ENCODE data around the gene KRTAP10-2.
"Not testable (repeated sequence)": the region's sequence is repeated elsewhere in the genome, so short reads cannot be mapped to it uniquely, and the experiment has no call there.

Gene KRTAP10-2

DNA sequence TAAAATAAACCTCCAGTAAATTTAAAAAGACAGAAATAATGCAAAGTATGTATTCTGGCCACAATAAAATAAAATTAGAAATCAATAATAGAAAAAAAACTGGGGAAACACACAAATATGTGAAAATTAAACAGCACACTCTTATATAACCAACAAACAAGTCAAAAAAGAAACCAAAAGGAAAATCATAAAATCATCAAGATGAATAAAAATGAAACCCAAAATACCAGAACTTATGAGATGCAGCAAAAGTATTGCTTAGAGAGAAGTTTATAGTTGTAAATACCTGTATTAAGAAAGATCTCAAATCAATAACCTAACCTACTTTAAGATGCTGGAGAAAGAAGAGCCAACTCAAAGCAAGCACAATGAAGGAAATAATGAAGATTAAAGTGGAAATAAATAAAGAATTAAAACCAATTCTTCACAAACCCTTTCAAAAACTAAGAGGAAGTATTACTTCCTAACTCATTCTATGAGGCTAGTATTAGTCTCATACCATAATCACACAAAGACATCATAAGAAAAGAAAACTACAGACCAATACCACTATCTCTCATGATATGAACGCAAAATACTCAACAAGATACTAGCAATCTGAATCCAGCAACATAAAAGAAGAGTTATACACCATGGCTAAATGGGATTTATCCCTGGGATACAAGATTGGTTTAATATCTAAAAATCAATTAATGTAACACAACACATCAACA, 13.7 kb upstream of the KRTAP10-2 start:
- DNase-seq, result no peak

DNA sequence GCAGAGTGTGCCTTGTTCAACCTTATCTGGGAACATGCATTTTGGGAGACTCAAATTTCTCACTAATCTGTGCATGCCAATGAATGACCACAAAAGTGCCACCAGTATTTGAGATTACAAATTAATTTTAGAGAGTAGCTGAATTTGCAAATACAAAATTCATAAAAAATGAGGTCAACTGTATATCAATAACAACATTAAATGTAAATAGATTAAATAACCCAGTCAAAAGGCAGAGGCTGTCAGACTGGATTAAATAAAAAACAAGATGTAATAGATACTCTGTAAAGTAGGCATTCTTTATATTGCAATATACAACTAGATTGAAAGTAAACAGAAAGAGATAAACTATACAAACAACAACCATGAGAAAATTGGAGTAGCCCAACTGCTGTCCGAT, 12.8 kb upstream of the KRTAP10-2 start:
- DNase-seq, result no peak

DNA sequence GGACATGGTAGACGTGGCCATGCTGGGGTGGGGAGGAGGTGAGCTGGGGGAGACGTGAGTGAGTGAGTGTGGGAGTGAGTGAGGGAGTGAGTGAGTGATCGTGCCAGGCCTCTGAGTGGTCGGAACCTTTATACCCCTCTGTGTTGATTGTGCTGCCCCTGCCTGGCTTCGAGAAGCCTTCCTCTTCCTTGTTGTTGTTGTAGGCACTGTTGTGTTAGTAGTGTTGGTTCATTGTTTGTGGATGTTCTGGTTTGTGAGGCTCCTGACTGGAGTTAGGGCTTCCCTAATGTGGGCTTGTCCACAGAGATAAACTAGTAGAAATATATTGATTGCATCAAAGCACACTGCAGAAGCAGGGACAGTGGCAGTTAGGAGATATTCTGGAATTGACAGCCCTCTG, 7.4 kb upstream of the KRTAP10-2 start, which contains the start of gene KRTAP10-3:
TSS of gene KRTAP10-3 (minus strand) at position 101 of the 400 bp plus-strand sequence. CDS start at position 21, 80 bp downstream.
- no peak for DNase-seq

DNA sequence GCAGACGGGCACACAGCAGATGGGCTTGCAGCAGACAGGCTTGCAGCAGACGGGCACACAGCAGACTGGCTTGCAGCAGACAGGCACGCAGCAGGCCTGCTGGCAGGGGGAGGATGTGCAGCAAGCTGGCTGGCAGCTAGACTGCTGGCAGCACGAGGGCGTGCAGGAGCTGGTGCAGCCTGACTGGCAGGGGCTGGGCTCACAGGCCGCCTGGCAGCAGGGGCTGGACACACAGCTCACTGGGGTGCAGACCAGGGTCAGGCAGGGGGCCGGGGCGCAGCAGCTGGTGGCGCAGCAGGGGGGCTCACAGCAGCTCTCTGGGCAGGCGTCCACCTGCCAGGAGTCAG, 7.0 kb upstream of the KRTAP10-2 start:
- not testable (repeated sequence) for DNase-seq

DNA sequence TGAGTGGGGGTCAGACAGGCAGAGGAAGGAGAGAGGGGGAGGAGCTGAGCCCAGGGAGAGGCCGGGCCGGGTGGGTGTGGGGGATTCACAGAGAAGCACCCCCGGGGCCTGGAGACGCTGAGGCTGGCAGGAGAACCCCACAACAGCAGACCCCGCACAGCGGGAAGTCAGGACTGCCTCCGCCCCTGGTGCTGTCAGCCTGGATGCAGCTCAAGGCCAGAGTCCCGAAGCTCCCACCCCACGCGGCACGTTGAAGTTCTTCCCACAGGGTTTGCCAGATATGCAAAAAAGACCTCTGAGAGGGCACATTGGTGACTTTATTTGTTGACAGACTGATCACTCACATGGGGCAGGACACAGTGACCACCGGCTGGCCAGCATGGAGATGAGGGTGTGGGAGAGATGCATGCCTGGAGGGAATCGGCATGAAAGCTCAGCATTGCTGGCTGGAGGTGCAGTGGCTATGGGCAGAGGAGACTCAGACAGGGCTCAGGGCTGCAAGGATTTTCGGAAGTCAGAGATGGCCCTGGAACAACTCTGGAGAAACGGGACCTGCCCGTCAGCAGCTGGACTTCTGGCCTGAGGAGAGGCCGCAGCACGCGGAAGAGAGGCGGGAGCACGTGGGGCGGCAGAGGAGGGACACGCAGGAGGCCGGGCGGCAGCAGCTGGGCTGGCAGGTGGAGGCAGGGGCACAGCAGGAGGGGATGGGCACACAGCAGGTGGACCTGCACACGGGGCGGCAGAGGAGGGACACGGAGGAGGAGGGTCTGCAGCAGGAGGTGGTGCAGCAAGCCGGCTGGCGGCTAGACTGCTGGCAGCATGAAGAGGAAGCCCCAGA, 6.4 kb upstream of the KRTAP10-2 start:
- no peak for DNase-seq

DNA sequence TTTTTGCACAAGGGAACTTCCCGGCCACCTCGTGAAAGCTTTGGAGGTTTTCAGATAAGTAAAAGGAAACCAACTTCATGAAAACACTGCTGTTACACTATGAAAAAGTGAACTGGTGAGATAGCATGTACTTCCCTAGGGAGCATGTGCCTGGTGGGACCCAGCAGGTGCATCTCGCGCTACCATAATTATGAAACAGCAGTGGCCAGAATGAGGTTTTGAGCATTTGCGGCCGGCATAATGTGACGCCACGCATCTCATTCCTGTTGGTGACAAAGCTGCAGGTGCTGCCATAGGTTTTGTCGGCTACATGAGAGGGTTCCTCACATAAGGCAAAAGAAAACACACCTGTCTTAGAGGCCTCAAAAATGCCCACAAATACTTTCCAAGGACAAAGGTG, 5.6 kb upstream of the KRTAP10-2 start:
- DNase-seq, result no peak

DNA sequence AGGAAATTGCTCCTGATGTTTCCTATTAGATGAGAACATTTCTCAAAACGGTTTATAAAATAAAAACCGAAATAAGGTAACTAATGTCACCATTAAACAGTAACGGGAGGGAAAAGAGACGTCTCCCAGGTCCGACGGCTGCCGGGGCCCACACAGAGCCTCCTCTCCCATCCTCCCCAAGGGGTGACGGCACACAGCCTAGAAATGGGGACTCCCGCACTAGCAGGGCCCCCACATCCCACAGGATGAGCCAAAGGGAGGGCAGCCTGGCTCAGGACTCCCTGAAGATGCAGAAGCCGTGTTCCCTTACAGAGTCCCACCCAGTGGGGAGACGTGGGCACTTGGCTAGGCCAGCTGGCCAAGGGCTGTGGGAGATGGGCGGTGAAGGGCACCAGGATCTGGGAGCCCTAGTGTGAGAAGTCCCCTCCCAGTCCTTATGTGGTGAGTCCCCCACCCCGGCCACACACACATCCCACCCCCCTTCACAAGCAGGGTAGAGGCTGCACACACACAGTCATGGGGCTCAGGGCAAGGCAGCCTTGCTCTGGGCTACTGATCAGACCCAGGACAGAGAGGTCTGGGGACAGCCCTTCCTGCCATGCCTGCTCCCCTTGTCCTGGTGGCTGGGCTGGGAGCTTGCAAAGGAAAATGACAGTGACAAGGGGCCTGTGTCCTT, 4.0 kb upstream of the KRTAP10-2 start:
- DNase-seq, result no peak

DNA sequence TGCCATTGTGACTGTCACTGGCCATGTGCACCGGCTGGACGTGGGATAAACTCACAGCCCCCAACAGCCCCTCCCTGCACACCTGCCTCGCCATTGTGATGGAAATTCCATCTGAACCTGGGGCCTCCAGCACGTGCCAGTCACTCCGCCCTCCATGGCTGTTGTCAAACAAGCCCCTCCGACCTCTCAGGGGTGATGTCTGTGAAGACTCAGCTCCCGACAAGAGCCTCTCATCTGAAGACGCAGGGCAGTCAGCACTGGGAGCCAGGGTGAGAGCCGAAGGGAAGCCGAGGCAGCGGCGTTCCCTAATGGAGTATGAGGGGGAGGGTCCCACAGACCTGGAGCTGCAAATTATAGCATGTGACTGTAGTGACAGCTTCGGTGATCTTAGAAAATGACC, 1.4 kb upstream of the KRTAP10-2 start:
- DNase-seq, result no peak

DNA sequence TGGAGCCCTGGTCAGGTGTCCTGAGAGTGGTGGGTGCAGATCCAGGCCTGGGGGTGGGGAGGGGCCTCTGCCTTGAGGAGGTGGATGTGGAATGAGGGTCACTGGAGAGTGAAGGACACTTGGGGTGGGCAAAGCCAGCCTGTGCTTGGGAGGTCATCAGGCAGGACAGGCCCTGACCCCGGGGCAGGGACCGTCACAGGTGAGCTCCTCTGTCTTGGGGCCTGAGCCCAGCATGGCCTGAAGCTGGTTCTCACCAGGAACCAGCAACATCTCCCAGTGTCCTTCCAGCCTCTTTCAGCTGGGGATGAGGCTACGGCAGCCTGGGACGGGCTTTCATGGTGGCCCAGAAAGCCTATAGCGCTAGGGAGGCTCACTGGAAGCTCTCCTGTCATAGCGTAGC, 831 bp upstream of the KRTAP10-2 start:
- no peak for DNase-seq

DNA sequence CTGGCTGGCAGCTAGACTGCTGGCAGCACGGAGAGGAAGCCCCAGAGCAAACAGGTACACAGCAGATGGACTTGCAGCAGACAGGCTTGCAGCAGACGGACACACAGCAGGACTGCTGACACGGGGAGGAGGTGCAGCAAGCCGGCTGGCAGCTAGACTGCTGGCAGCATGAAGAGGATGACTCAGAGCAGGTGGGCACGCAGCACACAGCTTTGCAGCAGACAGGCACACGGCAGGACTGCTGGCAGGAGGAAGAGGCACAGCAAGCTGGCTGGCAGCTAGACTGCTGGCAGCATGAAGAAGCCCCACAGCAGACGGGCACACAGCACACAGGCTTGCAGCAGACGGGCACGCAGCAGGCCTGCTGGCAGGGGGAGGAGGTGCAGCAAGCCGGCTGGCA, 498 bp downstream of the KRTAP10-2 start:
- no peak for DNase-seq

DNA sequence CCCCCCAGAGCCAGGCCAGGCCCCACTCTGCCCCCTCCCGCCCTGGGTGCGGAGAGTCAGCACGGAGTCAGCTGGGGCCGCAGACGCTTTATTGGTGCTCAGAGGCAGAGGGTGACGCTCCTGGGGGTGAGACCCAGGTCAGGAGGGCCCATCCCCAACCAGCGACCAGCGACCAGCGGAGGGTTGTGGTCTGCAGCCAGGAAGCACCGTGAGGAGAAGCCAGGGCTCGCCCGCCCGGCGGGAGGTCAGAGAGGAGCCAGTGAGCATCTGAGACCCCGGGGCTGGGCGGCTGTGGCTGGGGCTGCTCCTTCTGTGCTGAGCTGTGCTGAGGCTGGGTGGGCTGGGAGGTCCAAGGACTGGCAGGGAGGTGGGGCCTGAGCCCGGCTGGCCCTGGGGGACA, 1.0 kb downstream of the KRTAP10-2 start:
- DNase-seq, result not testable (repeated sequence)

DNA sequence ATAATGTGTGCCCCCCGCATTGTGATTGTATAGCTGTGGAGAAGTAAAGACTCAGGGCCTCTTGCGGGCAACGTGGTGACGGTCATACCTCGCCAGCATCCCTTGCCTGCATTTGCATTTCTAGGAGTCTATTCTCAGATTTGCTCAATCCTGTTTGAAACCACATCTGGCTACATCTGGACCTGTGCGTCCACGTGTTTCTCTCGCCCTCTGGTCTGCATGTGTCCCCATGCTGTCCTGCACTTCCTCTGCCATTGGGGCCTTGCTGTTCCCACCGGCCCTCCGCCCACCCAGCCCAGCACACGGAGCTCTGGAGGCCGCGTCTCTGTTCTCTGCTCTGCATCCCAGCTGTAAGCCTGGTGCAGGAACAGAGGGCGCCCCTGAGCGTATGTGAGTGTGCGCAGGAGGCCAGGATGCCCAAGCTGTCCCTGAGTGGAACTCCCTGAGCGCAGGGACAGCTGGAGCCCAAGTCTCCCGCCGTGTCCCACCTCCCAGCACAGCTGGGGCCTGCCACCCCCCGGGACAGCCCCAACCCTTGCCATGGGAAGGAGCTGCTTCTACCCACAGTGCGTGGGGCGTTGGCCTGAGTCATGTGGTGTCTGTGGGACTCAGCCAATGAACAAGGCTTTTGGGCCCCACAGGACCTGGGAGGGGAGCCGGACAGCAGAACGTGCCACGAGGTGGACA, 1.6 kb downstream of the KRTAP10-2 start:
- DNase-seq, result no peak

DNA sequence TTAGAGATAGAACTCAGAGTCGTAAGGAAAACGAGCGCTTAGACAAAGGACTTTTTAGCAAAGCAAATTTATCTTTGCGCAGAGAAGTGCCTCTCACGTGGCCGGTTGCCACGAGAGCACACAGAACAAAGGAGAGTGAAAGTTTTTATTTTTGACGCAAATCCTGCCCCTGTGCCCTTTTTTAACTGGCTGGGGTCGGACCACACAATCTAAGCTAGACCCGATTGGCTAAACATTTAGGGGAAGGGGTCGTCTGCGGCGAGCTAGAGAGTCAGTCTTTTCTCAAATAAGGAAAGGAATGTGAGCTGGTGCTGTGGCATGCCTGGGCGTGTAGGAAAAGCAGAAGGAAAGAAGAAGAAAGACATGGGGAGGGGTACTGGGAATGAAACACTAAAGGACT, 2.4 kb downstream of the KRTAP10-2 start:
- no peak for DNase-seq

DNA sequence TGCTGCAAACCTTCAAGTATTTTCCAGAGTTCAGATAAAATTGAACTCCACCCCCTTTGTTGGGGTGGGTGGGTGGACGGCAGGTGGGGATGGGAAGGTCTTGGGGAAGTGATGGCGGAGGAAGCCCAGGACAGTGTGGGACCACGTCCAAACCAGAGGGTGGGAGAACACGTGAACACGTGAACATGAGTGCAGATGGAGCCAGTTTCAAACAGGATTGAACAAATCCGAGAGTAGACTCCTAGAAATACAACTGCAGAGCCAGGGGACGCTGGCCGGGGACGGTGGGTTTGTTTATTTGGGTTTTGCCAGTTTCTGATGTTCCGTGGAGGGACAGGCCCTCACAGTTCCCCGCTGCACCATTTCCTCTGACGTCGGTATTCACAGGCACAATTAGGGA, 2.9 kb downstream of the KRTAP10-2 start:
- no peak for DNase-seq

DNA sequence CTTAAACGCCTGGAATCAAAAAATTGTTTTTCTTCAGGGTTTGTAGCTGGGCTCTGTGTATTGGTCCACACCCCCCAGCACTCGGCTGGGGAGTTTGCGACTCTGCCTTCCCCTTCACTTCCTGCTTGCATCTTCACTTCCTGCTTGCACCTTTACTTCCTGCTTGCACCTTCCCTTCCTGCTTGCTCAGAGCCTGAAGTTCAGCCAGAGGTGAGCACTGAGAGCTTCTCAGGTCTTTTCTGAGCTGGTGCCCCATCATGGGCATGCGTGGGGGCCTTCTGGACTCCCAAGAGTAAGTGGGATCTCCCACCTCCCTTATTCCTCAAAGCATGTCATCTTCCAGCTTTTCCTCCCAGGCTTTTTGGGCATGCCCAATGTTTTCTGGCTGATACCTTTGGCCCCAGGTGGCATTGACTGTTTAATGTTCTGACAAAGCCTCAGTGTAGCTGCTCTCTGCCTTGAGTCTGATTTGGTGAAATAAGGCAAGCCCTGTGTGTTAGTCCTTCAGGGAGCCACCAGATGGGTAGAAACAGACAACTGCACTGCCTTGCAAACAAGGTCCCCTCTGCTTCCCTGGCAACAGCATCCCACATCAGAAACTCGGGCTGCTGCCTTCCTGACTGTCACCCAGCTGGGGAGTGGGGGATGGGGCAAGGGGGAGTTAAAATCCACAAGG, 3.5 kb downstream of the KRTAP10-2 start:
- DNase-seq, result peak; percentile 38

DNA sequence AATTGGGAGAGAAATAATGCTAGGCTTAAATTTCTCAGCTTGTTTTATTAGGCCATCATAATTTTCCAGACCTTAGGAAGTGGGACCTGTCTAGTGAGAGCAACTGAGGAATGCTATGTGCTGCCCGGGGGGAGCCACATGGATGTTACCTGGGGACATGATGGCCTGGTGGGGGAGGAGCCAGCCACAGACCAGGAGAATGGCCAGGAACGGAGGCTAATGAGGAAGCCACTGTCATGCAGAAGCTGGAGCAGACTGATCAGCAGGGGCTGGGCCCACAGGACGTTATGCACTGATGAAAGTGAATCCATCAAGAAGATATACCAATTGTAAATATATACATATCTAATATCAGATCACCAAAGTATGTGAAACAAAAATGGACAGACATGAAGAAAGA, 6.7 kb downstream of the KRTAP10-2 start:
- DNase-seq, result no peak

DNA sequence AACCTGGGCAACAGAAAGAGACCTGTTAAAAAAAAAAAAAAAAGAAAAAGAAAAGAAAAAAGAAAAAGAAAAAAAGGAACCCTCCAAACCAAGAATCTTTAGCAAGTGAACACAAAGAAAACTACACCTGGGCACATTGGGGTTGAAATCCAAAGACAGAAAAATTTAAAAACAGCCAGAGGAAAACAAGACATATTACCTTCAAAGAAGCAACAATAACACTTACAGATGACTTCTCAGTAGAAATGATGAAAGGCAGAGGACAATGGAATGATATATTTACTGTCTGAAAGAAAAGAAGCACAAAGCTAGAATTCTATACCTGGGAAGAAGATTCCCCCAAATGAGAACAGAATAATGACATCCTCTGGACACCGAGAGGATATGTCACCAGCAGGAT, 8.6 kb downstream of the KRTAP10-2 start:
- no peak for DNase-seq

DNA sequence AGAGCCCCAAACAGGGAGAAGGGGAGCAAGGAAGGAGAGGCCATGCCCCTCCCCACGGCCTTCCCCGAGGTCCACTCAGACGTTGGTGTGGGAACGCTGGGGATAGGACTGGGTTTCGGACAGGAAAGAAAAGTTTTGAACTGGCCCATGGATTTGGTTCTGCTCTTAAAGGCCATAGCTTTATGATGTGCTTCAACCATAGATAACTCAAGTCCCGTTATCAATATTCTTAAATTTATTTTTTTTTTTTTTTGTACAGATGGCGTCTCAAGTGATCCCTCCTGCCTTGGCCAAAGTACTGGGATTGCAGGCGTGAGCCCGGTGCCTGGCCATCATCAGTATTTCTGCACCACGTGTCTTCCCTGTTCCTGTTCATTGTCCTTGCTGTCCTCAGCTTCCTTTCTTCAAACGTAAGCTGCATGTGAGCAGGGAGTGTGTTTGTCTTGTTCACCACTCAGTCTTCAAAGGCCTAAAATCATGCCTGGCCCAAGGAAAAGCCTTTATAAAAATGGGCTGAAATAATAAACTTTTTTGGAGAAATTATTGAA, 10.5 kb downstream of the KRTAP10-2 start:
- DNase-seq, result no peak

DNA sequence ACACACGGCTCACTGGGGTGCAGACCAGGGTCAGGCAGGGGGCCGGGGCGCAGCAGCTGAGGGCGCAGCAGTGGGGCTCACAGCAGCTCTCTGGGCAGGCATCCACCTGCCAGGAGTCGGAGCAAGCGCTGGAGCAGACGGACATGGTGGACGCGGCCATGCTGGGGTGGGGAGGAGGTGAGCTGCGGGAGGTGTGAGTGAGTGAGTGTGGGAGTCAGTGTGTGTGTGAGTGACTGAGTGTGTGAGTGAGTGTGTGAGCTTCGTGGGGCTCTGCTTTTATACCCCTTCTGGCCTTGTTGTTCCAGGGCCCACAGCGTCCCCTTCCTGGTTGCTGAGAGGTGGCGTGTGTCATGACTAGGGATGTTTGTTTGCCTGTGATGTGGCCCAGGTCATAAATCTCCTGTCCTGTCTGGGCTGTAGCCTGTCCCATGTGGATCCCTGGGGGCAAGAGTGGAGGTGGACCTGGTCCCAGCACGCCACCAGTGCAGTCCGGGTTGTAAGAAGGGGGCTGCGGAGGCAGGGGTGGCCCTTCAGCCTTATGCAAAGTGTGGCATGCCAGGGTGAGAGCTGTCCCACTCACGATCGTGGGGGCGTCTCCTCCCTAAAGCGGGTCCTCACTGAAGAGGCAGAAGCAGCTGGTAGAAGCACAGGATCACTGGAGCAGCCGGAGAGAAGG, 11.2 kb downstream of the KRTAP10-2 start, which contains the start of gene KRTAP10-1:
TSS of gene KRTAP10-1 (minus strand) at position 205 of the 676 bp plus-strand sequence. CDS start at position 160, 45 bp downstream.
- DNase-seq, result no peak

DNA sequence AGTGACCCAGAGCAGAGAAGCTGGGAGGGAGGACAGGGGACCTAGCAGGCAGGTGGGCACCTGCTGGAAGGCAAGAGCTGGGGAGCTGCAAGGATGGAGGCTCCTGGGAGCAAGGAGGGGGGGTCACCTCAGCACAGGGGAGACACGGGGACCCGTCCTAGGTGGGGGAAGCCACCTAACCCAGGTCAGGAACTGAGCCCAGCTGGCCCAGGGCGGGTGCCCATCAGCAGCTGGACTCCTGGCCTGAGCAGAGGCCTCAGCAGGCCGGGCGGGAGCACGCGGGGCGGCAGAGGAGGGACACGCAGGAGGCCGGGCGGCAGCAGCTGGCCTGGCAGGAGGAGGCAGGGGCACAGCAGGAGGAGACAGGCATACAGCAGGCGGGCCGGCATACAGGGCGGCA, 12.3 kb downstream of the KRTAP10-2 start:
- DNase-seq, result no peak
